H54 (cell line): ENCODE measurements around the gene SEC62.

Source experiments
- DNase-seq: peaks from one replicate; pipeline ENCODE4 v3.0.0; 2011; ENCODE audit warnings: low spot score, mixed read lengths; ENCODE audit not compliant: insufficient read length
- FAIRE-seq: peaks from 3 replicates; lab custom pipeline; 2011; peaks lifted over from hg19 to GRCh38; lab: Jason Lieb, UNC
- POLR2A ChIP-seq: IDR thresholded peaks from 2 replicates; pipeline ENCODE4 v1.6.1; 2011; ENCODE audit warnings: low read depth, mild to moderate bottlenecking, low read length

Gene SEC62

DNA sequence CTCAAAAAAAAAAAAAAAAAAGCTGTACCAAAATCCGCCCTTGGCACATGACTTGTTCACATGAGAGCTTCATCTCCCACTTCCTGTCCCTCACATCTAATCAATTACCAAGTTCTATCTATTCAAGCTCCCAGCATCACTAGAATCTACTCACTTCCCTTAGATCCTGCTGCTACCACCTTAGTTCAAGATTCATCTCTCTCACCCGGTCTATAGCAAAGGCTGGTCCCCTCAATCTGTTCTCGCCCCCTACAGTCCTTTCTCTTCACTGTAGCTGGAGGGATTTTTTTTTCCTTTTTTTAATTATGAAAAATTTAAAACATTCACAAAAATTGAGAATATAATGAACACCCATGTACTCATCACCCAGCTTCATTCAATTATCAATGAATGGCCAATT lies 54.5 kb downstream of the SEC62 start:
- DNase-seq, result no peak
- FAIRE-seq, result no peak
- TF ChIP-seq POLR2A, result no peak

DNA sequence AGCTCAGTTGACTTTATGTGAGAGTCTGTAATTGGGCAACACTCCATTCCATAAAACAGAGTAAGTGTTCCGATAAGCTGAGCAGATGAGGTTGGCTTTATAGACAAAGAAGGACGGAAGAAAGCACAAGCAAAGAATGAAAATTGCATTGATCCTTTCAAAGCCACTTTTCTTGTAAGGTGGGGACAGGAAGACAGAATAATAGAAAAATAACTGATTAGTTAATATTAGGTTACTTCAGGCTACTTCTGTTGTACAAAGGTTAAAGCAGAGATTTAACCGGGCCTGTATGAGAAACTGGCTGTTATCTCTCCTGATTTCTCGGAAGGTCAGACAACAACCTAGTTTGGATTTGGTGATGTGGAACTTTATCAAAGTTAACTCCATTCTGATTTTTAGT lies 55.7 kb downstream of the SEC62 start:
- TF ChIP-seq POLR2A, result no peak
- DNase-seq, result no peak
- no peak for FAIRE-seq

DNA sequence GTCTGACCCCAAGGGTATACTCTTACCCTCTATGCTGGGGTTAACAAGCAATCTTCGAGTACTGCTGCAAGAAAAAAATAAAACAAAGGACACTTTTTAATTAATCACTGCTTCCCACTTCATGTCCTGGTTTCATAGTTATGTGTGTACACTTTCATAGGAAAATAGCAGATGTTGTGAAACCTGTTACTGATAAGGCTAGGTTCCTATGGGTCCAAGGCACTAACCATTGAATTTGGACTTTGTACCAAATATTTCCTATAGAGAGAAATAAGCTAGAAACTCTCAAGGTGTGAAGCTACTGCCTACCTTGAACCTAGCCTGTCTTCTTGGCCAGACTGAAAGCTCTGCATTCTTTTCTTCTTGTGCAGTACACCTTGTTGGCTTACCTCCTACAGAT lies 56.6 kb downstream of the SEC62 start:
- FAIRE-seq (no peak), DNase-seq (no peak)
- TF ChIP-seq POLR2A, result no peak

- DNase-seq (no peak), FAIRE-seq (no peak)
- no peak for TF ChIP-seq POLR2A
These were observed 58.0 kb downstream of the SEC62 start for GRCh38 chr3:170024581-170024980.

DNA sequence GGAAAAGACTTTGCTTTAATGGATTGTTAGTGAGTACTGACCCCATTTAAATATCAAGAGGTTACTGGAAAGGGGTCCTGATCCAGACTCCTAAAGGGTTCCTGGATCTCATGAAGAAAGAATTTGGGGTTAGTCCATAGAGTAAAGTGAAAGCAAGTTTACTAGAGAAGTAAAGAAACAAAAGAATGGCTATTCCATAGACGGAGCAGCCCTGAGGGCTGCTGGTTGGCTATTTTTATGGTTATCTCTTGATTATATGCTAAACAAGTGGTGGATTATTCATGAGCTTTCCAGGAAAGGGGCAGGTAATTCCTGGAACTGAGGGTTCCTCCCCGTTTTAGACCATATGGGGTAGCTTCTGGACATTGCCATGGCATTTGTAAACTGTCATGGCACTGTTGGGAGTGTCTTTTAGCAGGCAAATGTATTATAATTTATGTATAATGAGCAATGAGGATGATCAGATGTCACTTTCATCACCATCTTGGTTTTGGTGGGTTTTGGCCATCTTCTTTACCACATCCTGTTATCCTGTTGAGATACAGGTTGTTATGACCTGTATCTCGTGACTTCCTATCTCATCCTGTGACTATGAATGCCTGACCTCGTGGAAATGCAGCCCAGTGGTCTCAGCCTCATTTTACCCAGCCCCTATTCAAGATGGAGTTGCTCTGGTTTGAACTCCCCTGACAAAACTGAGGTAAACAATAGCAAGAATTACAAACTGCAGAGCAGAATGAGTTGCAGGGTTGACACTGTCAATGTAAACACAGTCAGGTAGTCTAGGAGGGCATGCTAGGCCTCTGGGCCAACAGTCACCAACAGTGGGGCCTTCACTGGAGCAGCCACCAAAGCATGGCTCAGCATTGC lies 60.9 kb downstream of the SEC62 start:
- FAIRE-seq, result no peak
- no peak for TF ChIP-seq POLR2A
- DNase-seq, result no peak

DNA sequence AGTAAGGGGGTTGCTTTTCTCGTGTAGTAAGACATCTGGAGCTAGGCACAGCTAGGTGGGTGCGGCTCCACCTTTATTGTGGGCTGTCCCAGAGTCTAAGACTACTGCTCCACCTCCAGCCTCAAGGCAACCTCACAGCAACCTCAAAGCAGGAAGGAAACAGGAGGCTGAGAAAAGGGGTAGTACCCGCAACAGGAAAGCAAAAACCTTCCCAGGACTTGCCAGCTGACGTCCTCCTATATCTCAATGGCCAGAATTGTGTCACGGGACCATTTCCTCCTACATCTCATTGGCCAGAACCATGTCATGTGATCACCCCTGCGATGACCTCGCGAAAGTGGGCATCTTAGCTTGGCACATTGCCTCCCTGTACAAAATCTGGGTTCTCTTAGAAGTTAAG lies 66.9 kb downstream of the SEC62 start:
- no peak for TF ChIP-seq POLR2A
- FAIRE-seq, result no peak

GRCh38 chr3:170037463-170038433 lies 71.1 kb downstream of the SEC62 start, which contains the start of gene GPR160:
Gene GPR160, plus strand, starts transcription at chr3:170037995. Its CDS starts 45,978 bp downstream, at chr3:170083973.
- DNase-seq (peak; percentile 76), FAIRE-seq (no peak)
- no peak for TF ChIP-seq POLR2A

More for the DNA sequence above, 66.9 kb downstream of the SEC62 start:
- DNase-seq, result no peak

- FAIRE-seq (no peak), DNase-seq (no peak)
- no peak for TF ChIP-seq POLR2A
These were observed 72.0 kb downstream of the SEC62 start for GRCh38 chr3:170038434-170039110.

DNA sequence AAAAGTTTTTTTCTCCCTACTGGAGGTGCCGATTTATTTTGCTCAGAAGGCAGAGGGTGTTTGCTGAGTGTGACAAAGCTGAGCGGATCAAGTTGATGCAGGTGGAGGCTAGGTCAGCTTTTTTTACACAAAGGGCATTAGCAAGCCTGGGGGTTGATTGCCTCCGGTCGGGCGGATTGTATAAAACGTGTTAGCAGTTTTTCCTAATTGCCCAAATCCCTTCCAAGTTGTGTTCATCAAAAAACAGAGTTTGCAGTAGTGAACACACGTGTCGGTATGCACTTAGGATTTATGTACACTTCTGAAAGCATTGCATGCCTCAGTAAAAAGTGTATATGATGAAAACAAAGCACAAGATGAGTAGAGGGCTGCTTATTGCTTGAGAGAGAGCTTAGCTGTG lies 73.8 kb downstream of the SEC62 start:
- FAIRE-seq, result no peak
- no peak for TF ChIP-seq POLR2A
- DNase-seq, result no peak

DNA sequence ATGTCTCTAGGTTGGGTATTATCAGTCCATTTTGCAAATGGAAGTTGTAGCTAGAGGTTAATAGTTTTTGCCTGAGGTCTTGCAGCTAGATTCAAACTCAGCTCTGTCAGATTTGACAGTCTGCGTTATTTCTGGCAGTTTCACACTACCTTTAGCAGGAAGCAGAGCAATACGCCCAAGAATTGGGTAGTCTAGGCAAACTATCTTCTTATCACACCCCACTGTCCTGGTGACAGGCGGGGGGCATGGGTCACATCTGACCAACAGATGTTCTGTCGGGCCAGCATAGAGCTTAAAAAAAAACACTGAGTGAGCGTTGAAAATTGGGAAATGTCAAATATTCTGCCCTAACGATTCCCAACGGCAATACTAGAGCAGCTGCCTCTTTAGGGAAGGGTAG lies 76.9 kb downstream of the SEC62 start:
- no peak for DNase-seq
- FAIRE-seq, result no peak
- TF ChIP-seq POLR2A, result no peak

DNA sequence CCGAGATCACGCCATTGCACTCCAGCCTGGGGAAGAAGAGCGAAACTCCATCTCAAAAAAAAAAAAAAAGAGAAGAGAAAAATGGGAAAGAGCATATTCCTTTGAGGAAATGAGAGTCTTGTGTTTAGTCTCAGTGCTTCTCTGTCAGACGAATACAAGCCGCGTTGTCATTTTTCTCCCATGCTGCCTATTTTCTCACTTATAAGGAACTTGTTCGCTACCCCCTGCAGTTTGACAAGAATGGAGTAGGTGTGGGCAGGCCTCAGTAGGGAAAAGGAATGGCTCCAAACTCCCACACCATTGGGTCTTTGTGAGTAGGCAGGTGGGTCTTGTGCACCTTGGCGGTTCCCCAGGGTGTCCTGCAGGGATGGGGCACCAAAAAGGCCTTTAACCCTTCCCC lies 77.7 kb downstream of the SEC62 start:
- no peak for DNase-seq

GRCh38 chr3:170044795-170045244 lies 78.2 kb downstream of the SEC62 start:
- no peak for TF ChIP-seq POLR2A
- DNase-seq (no peak), FAIRE-seq (no peak)

More for the DNA sequence above, 77.7 kb downstream of the SEC62 start:
- FAIRE-seq, result no peak
- no peak for TF ChIP-seq POLR2A

DNA sequence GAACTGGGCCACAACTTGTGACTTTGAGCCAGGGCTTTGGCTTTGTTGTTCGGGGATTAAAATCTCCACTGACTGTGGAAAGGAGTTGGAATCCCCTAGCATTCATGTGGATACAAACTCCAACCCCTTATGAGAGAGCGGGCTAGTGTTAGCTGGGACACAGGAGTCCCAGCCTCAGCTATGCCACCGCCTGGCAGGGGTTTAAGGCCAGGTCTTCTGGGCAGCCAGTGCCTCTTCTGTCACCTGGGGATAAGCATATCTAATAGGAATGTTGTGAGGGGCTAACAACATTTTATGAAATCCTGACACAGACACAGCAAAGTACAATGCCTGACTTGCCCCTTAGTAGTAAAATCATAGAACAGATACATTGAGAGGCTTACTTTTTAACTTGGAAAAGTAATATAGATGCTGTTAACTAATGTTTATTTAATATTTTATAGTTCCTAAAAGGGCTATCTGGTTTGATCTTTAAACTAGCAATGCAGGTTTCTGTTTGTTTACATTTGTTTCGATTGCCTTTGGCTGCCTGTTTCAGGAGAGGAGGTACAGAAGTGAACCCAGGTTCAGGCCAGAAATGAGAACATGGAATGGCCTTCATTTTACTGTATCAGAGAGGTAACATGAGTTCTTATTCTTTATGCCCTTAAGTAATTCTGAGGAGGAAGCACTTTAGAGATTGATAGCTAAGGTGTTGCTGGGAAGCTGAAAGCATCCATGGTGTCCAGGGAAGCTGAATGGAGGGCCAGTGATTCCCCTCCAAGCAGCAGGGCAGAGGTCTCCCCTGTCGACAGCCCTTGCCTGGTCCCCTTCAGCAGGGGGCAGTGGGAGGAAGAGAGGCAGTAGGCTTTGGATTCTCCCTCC lies 79.9 kb downstream of the SEC62 start:
- no peak for FAIRE-seq
- TF ChIP-seq POLR2A, result no peak
- no peak for DNase-seq

DNA sequence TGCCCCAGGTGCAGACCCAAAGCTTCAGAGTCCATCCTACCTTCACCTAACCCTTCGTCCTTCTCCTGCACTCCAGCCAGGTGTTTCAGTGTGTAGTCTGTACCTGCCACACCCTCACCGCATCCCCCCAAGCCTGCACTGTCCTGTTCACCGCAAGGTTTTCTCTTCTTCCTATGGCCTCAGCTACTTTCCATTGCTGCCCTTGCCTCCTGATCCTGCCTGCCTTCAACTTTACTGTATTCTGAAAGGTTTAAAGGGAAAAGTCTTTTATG lies 80.5 kb downstream of the SEC62 start:
- FAIRE-seq, result no peak
- TF ChIP-seq POLR2A, result no peak
- no peak for DNase-seq
